Activated CD4-positive, alpha-beta T cell treated with anti-CD3 and anti-CD28 coated beads for 1 hour (primary cell): Measurements from ENCODE around the gene PHF2.
"Not testable (repeated sequence)": the region's sequence is repeated elsewhere in the genome, so short reads cannot be mapped to it uniquely, and the experiment has no call there.

Experiments used
- DNase-seq: peaks from one replicate; pipeline ENCODE4 v3.0.0-alpha.2; 2020

PHF2 gene

GRCh38 chr9:93669116-93669957, 93.0 kb downstream of the PHF2 start:
- no peak for DNase-seq

GRCh38 chr9:93669958-93670207, 93.5 kb downstream of the PHF2 start:
- no peak for DNase-seq

GRCh38 chr9:93670208-93671019, 94.0 kb downstream of the PHF2 start:
- no peak for DNase-seq

- no peak for DNase-seq
These were observed 94.6 kb downstream of the PHF2 start for GRCh38 chr9:93671020-93671338.

GRCh38 chr9:93672330-93673020, 96.1 kb downstream of the PHF2 start:
- not testable (repeated sequence) for DNase-seq

GRCh38 chr9:93673021-93673838, 96.8 kb downstream of the PHF2 start:
- DNase-seq: no peak

- DNase-seq: no peak
These were observed 97.5 kb downstream of the PHF2 start for GRCh38 chr9:93673839-93674334.

GRCh38 chr9:93674580-93675335, 98.4 kb downstream of the PHF2 start:
- no peak for DNase-seq

GRCh38 chr9:93675336-93676150, 99.2 kb downstream of the PHF2 start:
- DNase-seq: no peak

- no peak for DNase-seq
These were observed 100.1 kb downstream of the PHF2 start for GRCh38 chr9:93676310-93677047.

- DNase-seq: no peak
These were observed 100.7 kb downstream of the PHF2 start for GRCh38 chr9:93677048-93677571.

GRCh38 chr9:93677641-93678136, 101.3 kb downstream of the PHF2 start:
- no peak for DNase-seq

- DNase-seq: peak; percentile 5
These were observed 102.0 kb downstream of the PHF2 start for GRCh38 chr9:93678199-93679019.

GRCh38 chr9:93679536-93680442, 103.4 kb downstream of the PHF2 start:
- DNase-seq: peak; percentile 3

- peak; percentile 5 for DNase-seq
These were observed 104.3 kb downstream of the PHF2 start for GRCh38 chr9:93680443-93681268.

- peak; percentile 4 for DNase-seq
These were observed 105.1 kb downstream of the PHF2 start for GRCh38 chr9:93681269-93682154.
